Ecto neural progenitor cell (in vitro differentiated cells): ENCODE results near the gene DRG2.

Experiments used
- DNase-seq: peaks from one replicate; pipeline ENCODE4 v3.0.0-alpha.2; 2018; ENCODE audit warnings: low spot score

Gene DRG2

GRCh38 chr17:18074566-18075272 lies 13.0 kb upstream of the DRG2 start:
- DNase-seq: no peak

GRCh38 chr17:18076936-18077335 lies 10.8 kb upstream of the DRG2 start:
- DNase-seq: no peak

DNA sequence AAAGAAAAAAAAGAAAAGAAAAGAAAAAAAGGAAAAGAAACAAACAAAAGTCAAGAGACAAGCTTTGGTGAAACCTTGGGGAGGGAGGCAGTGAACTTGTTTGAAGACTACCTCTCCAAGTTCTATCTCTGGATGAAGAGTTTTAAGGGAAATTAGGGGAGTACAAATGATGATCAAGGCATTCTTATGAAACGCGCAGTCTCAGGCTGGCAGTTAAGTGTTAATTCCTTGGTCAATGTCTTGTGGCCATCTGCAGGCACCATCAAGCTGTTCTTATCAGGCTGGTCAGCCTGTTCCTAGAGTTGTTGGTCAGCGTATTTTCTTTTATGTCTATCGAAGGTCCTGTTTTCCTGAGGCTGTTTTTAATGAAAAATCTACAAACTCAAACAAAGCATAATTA lies 8.2 kb upstream of the DRG2 start:
- no peak for DNase-seq

- no peak for DNase-seq
Measured at GRCh38 chr17:18084256-18084655, 3.5 kb upstream of the DRG2 start.

DNA sequence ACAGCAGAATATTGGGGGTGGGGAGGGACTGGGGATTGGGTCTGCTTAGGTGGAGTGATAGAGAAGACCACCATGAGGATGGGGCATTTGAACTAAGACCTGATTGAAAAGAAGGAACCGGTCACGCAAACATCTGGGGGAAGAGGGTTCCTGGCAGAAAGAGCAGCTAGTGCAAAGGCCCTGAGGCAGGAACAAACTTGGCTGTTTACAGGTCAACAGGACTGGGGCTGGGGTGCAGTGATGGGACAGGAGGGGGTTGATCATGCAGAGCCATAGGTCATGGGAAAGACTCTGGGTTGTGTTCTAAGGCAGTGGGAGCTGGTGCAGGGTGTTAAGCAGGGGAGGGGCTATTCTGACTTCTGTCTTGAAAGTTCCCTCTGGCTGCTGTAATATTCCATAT lies 1.9 kb downstream of the DRG2 start:
- DNase-seq: no peak

DNA sequence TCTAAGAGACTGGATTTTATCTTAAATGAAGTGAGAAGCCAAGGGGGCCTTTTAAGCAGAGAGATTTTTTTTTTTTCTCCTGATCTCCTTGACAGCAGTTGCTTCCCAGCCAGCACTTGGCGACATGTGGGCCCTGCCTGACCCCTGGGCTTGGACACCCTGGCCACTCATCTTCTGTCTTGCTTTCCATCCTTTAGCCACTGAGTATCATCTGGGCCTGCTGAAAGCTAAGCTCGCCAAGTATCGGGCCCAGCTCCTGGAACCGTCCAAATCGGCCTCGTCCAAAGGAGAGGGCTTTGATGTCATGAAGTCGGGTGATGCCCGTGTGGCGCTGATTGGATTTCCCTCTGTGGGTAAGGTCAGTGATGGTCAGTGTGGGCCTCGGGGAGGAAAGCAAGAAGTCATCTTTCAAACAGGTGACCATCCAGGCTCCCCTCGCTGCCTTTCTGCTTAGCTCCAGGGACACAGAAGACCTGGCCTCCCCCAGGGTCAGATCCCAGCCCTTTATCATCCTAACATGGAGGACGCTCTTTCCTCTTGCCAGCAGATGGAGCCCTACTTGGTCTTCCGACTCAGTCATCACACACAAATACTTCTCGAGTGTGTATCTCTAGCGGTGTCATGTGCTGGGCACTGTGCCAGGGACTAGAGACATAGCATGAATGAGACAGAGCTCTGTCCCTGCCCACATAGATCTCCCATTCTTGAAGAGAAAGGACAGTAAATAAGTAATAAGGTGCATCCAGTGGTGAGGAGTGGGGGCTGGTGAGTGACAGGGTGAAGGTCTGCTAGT lies 6.1 kb downstream of the DRG2 start:
- DNase-seq: no peak

DNA sequence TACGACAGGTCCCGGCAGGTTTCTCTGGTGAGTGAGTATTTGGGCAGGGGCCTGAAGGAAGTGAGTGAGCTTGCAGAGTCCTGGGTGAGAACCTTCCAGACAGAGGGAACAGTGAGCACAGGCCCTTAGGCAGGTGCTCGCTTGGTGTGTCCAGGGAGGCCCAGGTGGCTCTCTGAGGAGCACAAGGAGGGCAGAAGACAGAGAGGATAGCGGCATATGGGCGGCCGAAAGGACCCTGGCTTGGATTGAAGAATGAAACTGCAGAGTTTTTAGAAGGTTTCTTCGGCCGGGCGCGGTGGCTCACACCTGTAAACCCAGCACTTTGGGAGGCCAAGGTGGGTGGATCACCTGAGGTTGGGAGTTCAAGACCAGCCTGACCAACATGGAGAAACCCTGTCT lies 6.7 kb downstream of the DRG2 start:
- DNase-seq: no peak

- no peak for DNase-seq
Measured at GRCh38 chr17:18099516-18099915, 11.8 kb downstream of the DRG2 start.

DNA sequence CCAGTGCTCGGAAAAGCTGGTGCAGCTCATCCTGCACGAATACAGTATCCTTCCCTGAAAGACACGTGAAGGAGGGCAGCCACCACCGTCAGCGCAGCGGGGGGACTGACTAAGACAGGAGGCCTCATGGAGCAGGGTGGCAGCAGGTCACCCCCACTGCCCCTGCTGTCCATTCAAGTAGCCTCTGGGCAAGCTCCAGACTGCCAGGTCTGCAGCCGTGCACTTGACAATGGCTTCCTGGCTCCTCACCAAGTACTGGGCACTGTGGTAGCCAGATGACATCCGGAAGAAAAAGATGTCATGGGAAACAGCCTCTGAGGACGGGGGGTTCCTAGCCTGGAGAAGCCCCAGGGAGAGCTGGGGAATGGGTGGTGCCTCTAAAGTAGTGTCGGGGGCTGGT lies 12.9 kb downstream of the DRG2 start:
- no peak for DNase-seq

DNA sequence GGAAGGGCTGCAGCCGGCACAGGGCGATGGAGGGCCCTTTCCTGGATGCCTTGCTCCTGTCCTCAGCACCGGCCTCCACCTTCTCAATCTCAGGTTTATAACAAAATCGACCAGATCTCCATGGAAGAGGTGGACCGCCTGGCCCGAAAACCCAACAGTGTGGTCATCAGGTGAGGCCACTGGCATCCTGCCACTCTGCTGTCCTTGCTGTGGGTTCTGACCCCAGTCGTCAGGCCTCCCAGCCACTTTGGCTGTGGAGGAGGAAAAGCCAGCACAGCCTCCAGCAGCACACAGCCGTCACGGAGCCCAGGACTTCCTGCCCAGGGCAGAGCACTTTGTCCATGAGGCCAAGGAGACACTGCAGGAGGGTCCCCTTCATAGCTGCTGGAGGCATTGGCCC lies 14.1 kb downstream of the DRG2 start:
- DNase-seq: no peak

DNA sequence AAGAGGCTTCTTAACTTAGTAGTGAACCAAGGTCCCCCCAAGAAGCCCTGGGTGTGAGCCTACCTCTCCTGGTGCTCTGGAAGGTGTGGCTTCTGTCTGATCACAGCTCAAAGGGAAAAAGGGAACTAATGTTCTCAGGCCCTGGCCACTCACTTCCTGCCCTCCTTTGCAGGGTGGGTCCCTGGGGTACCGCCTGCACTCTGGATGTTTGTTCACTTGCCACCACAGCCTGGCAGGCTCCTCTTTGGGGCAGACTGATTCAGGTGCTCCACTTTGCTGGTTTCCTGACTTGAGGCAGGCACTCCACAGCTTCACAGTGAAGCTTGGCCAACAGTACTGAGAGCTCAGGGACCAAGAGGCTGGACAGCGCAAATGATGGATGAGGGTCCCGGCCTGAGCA lies 14.9 kb downstream of the DRG2 start:
- no peak for DNase-seq

- no peak for DNase-seq
Measured at GRCh38 chr17:18105027-18105426, 17.3 kb downstream of the DRG2 start.

DNA sequence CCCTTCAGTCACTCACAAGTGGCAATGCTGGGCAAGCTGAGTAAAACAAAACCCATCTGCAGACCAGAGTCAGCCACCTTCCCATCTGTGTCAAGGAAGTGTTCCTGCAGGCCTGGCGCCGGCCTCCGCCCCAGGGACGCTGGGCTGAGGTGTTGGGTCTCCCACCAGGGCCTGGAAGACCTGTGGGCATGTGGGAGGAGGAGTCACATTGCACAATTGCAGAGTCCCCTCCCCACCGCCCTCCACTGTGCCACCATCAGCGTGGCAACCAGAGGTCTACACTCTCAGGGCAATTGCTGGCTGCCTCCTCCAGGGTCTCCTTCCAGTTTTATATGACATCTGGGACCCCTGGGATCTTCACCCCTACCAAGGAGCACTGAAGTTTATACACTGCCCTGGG lies 17.8 kb downstream of the DRG2 start:
- DNase-seq: no peak

DNA sequence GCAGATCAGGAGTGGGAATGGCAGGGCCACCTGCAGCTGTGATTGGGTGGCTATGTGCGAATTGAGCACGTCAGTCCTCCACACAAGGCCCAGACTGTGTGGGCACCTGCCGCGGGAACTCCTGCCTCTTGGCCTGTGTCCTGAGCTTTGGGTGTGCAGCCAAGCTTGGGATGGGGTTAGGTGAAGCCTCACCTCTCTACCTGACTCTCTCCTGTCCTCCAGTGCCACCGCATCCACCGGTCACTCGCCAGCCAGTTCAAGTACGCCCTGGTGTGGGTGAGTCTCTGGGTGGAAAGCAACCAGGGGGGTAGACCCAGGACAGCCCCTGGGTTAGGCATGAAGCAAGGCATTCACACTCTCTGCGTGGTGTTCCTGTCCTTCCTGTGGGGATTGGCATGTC lies 18.5 kb downstream of the DRG2 start:
- no peak for DNase-seq

GRCh38 chr17:18107061-18107790 lies 19.5 kb downstream of the DRG2 start:
- DNase-seq: no peak

- no peak for DNase-seq
Measured at GRCh38 chr17:18107971-18108370, 20.2 kb downstream of the DRG2 start.

- no peak for DNase-seq
Measured at GRCh38 chr17:18108401-18109312, 20.9 kb downstream of the DRG2 start, which contains the start of gene MYO15A. TSS of gene MYO15A (plus strand) at chr17:18108756. CDS start at chr17:18118801, 10,045 bp downstream.

DNA sequence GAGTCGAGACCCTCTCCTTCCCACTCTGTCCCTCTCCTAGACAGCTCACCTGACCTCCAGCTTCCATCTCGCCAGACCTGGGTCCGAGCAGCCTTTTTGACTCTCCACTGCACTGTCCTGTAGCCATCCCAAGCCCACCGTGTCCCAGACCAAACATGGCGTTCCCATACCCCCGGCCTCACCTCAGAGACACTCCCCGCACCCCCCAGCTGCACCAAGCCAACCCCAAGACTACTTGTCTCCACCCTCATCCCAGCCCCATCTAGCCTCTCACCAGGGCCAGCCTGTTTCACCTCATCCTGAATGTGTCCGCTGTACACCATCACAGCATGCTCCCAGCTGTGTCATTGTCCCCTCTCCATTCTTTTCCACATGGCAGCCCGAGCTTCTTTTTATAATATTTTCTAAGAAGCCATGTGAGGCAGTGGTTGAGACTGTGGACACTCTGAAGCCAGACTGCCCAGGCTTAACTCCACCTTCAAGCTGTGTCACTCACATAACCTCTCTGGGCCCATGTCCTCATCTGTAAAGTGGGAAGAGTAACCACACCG lies 22.3 kb downstream of the DRG2 start:
- DNase-seq: no peak

DNA sequence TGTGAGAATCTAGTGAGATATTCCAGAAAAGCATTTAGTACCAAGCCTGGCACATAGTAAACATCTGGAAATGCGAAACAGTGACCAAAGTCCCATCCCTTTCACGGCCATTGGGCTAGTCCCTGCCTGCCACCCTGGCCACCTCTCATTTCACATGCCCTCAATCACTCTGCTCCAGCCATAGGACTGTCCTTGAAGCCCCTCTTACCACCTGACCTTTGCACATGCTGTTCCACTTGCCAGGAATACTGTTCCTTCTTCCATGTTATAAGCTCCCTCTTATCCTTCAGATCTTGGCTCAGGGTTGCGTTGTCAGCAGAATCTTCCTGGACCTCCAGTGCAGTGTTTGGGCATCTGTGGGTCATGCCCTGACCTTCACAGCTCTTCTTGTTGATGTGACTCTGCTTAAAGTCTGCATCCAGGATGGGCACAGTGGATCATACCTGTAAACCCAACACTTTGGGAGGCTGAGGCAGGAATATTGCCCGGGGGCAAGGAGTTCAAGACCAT lies 22.9 kb downstream of the DRG2 start:
- no peak for DNase-seq

DNA sequence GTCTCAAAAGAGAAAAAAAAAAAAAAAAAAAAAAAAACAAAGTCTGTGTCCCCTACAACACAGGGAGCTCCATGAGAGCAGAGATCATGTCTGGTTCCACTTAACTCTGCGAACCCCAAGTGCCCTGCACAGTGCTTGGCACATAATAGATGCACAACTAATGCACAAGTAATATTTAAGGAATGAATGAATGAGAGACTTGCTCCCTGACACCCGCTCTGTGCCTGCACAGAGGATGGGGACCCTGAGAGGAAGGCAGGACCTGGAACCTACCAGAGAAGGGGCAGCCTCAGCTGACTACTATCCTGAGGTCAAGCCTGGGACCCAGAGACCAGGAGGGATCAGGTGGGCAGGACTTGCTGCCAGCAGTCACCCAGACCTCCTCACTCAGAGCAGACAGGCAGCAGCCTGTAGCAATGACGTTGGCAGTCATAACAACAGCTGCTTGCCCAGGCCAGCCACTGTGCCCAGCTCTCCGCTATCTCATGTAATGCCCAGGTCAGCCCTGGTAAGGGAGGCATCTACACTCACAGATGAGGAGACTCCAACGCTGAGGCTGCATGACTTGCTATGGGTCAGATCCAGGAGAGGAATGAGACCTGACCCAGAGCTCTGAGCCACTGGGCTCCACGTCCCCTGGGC lies 23.7 kb downstream of the DRG2 start:
- DNase-seq: no peak

DNA sequence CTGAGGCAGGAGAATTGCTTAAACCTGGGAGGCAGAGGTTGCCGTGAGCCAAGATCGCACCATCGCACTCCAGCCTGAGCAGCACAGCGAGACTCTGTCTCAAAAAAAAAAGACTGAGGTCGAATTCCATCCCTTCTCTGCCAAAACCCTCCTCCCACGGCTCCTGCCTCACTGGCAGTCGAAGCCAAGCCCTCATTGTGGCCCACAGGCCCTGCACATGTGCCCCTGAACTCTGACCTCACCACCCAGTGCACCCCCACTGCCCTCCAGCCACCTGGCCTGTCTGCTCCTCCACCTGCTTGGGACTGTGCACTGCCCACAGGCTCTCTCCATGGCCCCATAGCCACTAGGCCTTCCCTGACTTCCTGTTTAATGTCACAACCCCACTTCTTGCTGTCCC lies 27.8 kb downstream of the DRG2 start:
- DNase-seq: no peak
